A549 (cell line): ENCODE results near the gene DEPDC5. TPM values are rescaled to one million over a fixed set of nuclear protein-coding genes. Genes with fewer than 3 reads are reported as not detected.

ENCODE experiments used
- ATAC-seq, 2 experiments: fragments of 200-7000 bp in 1 of 2; fragments of >200 bp in 1 of 2; cut with Nextera tagmentation in 1 of 2; cut with Tn5 transposase in 1 of 2; 3 replicates each; pipeline versions ENCODE4 v1.8.0 to v1.9.1; 2018 to 2020; ENCODE audit warnings: mild to moderate bottlenecking in 1 of 2, moderate library complexity in 1 of 2
- CTCF ChIA-PET: fragments of 300-600 bp; sonication (Branson Sonifier 250); formaldehyde crosslinking; extraction: SDS; loops from one replicate; lab custom pipeline; 2021; ENCODE audit warnings: antibody characterized with exemption, inconsistent platforms; lab: Yijun Ruan, JAX
- POLR2A ChIA-PET: fragments of 350-600 bp; formaldehyde crosslinking; extraction: SDS; loops from one replicate; lab custom pipeline; 2021; ENCODE audit warnings: antibody characterized with exemption, inconsistent platforms; lab: Yijun Ruan, JAX
- DNase-seq, 2 experiments: peaks; one replicate each; pipeline versions ENCODE4 v3.0.0 to v3.0.0-alpha.2; 2011 to 2016; ENCODE audit warnings: low read depth in 1 of 2, low spot score in 1 of 2
- FAIRE-seq: peaks from 2 replicates; lab custom pipeline; 2011; peaks lifted over from hg19 to GRCh38; lab: Jason Lieb, UNC
- H3K27ac ChIP-seq, 2 experiments: fragments of >200 bp; sonication (Bioruptor Twin); formaldehyde crosslinking; 3 replicates each; pipeline ENCODE4 v1.5.1; 2016 to 2017
- H3K4me1 ChIP-seq: fragments of >200 bp; sonication (Bioruptor Twin); formaldehyde crosslinking; 3 replicates; pipeline ENCODE4 v1.6.1; 2016
- H3K4me2 ChIP-seq: fragments of >200 bp; sonication (Bioruptor Twin); formaldehyde crosslinking; 3 replicates; pipeline ENCODE4 v1.6.1; 2016
- H3K4me3 ChIP-seq: fragments of >200 bp; sonication (Bioruptor Twin); formaldehyde crosslinking; 3 replicates; pipeline ENCODE4 v1.5.1; 2016
- H3K9me3 ChIP-seq: fragments of >200 bp; sonication (Bioruptor Twin); formaldehyde crosslinking; 3 replicates; pipeline ENCODE4 v1.6.1; 2016
- BHLHE40 ChIP-seq: IDR thresholded peaks from 2 replicates; pipeline ENCODE4 v1.6.1; 2012; ENCODE audit warnings: low read depth, low read length, inconsistent platforms
- CBX2 ChIP-seq: fragments of 200-600 bp; sonication (generic); IDR thresholded peaks from 2 replicates; pipeline ENCODE4 v1.6.1; 2016; ENCODE audit warnings: low read depth, mild to moderate bottlenecking, borderline replicate concordance
- EHF ChIP-seq: fragments of 250-450 bp; sonication (Bioruptor Pico); IDR thresholded peaks from 2 replicates; pipeline ENCODE4 v1.5.0; 2020; ENCODE audit warnings: mild to moderate bottlenecking
- EHMT2 ChIP-seq: fragments of 200-600 bp; sonication (generic); IDR thresholded peaks from 2 replicates; pipeline ENCODE4 v1.6.1; 2016; ENCODE audit warnings: antibody characterized with exemption, low read depth, mild to moderate bottlenecking, moderate library complexity
- FOSB ChIP-seq: fragments of 250-450 bp; sonication (Bioruptor Pico); IDR thresholded peaks from 2 replicates; pipeline ENCODE4 v1.5.0; 2020; ENCODE audit warnings: mild to moderate bottlenecking, moderate library complexity
- FOSL2 ChIP-seq, 2 experiments: fragments of 450-650 bp in 1 of 2; fragments of >200 bp in 1 of 2; sonication (Bioruptor Twin) in 1 of 2; formaldehyde crosslinking; IDR thresholded peaks; 2 replicates each; pipeline versions ENCODE4 v1.5.0 to v1.6.1; 2016 to 2020; ENCODE audit warnings: mild to moderate bottlenecking in 1 of 2, moderate library complexity in 1 of 2
- FOXS1 ChIP-seq: fragments of 250-450 bp; sonication (Bioruptor Pico); IDR thresholded peaks from 2 replicates; pipeline ENCODE4 v1.5.0; 2020; ENCODE audit warnings: mild to moderate bottlenecking, moderate library complexity
- GATA3 ChIP-seq: IDR thresholded peaks from 2 replicates; pipeline ENCODE4 v1.6.1; 2012; ENCODE audit warnings: borderline replicate concordance
- NR3C1 ChIP-seq: fragments of >200 bp; sonication (Bioruptor Twin); formaldehyde crosslinking; IDR thresholded peaks from 3 replicates; pipeline ENCODE4 v1.6.1; 2017
- POLR2A ChIP-seq: IDR thresholded peaks from 2 replicates; pipeline ENCODE4 v1.6.1; 2012; ENCODE audit warnings: mild to moderate bottlenecking, low read length
- TFCP2L1 ChIP-seq: fragments of 250-450 bp; sonication (Bioruptor Pico); IDR thresholded peaks from 2 replicates; pipeline ENCODE4 v1.5.0; 2021; ENCODE audit warnings: mild to moderate bottlenecking
- TP53 ChIP-seq: fragments of 250-450 bp; sonication (Bioruptor Pico); IDR thresholded peaks from 2 replicates; pipeline ENCODE4 v1.5.0; 2021; ENCODE audit warnings: mild to moderate bottlenecking, moderate library complexity
- WGBS: methylation state at CpG from one replicate; pipeline ENCODE4 v1.1.6; 2017; ENCODE audit errors: missing lambda C conversion rate; 5-methylcytosine and 5-hydroxymethylcytosine counted together
- polyA plus RNA-seq, 4 experiments: library from polyadenylated mRNA; depleted of rRNA in 3 of 4; stranded (reverse); fragments of >200 nt; fragmentation: RNase III in 1 of 4; extraction: RNeasy Plus Mini Kit Qiagen cat#74134 plus additional on column Dnase treatment in 1 of 4; gene quantifications; 2 replicates in 3 of 4; 3 replicates in 1 of 4; pipeline ENCODE4 v1.2.3, GENCODE V29; 2011 to 2017
- TF ChIP-seq, protein P1 (sequence below): IDR thresholded peaks from 2 replicates; pipeline ENCODE4 v1.6.1; 2012; ENCODE audit warnings: low read depth, borderline replicate concordance
- TF ChIP-seq, protein P2 (sequence below): fragments of 200-600 bp; sonication (generic); IDR thresholded peaks from 2 replicates; pipeline ENCODE4 v1.6.1; 2016; ENCODE audit warnings: antibody characterized with exemption, mild to moderate bottlenecking, moderate library complexity
- TF ChIP-seq, protein P3 (sequence below): fragments of 450-650 bp; IDR thresholded peaks from 2 replicates; pipeline ENCODE4 v1.6.1; 2014; ENCODE audit warnings: antibody characterized with exemption
- TF ChIP-seq, protein P4 (sequence below): fragments of 250-450 bp; sonication (Bioruptor Pico); IDR thresholded peaks from 2 replicates; pipeline ENCODE4 v1.5.0; 2021; ENCODE audit warnings: mild to moderate bottlenecking, moderate library complexity, borderline replicate concordance
- TF ChIP-seq, protein P5 (sequence below): fragments of >200 bp; sonication (Bioruptor Twin); formaldehyde crosslinking; IDR thresholded peaks from 3 replicates; pipeline ENCODE4 v1.5.1; 2016

DEPDC5 gene
- polyA plus RNA-seq, 2 of the 4 experiments (the other 2 are of a cell fraction) = 4.4 to 10.1 TPM

DNA sequence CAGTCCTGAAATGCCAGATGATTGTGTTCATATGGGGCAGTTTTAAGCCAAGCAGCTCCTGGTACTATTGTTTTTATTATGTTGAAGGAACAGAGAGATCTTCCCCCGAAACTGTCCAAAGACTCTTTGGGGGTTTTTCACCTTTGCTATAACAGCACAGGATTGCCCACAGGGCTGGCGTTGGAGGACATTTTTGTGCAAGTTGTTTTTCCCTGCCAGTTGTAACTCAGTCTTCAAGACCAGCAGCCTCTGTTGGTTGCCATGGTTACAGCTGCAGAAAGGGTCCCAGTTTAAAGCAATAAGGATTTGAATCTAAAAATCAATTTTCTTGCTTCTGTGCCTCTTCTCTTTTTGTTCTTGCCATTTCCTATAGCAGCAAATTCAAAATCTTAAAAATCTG lies 145.1 kb downstream of the DEPDC5 start:
- H3K27ac ChIP-seq = no peak overlapping the region
- no peaks in the 10 kb centered on the region for H3K9me3 ChIP-seq
- CTCF ChIA-PET = interaction anchor here (0.5 to 1.1 kb wide), 2 partner anchors 33 to 51 kb away, joined by 3 to 5 read pairs; no protein-coding TSS in a partner anchor
- H3K4me2 ChIP-seq = no peak overlapping the region
- TF ChIP-seq, protein P1, sequence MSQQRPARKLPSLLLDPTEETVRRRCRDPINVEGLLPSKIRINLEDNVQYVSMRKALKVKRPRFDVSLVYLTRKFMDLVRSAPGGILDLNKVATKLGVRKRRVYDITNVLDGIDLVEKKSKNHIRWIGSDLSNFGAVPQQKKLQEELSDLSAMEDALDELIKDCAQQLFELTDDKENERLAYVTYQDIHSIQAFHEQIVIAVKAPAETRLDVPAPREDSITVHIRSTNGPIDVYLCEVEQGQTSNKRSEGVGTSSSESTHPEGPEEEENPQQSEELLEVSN = no peak
- TF ChIP-seq POLR2A (no peak), GATA3 (no peak), NR3C1 (no peak), TFCP2L1 (CRISPR knock-in tag) (no peak), TP53 (no peak), FOXS1 (CRISPR knock-in tag) (no peak), EHF (no peak), FOSL2 (IDR thresholded peaks at IDR 0.05) (no peak), FOSL2 (CRISPR knock-in tag; IDR thresholded peaks at IDR 0.05) (no peak), BHLHE40 (no peak), FOSB (no peak)
- TF ChIP-seq, protein P2, sequence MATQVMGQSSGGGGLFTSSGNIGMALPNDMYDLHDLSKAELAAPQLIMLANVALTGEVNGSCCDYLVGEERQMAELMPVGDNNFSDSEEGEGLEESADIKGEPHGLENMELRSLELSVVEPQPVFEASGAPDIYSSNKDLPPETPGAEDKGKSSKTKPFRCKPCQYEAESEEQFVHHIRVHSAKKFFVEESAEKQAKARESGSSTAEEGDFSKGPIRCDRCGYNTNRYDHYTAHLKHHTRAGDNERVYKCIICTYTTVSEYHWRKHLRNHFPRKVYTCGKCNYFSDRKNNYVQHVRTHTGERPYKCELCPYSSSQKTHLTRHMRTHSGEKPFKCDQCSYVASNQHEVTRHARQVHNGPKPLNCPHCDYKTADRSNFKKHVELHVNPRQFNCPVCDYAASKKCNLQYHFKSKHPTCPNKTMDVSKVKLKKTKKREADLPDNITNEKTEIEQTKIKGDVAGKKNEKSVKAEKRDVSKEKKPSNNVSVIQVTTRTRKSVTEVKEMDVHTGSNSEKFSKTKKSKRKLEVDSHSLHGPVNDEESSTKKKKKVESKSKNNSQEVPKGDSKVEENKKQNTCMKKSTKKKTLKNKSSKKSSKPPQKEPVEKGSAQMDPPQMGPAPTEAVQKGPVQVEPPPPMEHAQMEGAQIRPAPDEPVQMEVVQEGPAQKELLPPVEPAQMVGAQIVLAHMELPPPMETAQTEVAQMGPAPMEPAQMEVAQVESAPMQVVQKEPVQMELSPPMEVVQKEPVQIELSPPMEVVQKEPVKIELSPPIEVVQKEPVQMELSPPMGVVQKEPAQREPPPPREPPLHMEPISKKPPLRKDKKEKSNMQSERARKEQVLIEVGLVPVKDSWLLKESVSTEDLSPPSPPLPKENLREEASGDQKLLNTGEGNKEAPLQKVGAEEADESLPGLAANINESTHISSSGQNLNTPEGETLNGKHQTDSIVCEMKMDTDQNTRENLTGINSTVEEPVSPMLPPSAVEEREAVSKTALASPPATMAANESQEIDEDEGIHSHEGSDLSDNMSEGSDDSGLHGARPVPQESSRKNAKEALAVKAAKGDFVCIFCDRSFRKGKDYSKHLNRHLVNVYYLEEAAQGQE = no peak
- TF ChIP-seq, protein P3, sequence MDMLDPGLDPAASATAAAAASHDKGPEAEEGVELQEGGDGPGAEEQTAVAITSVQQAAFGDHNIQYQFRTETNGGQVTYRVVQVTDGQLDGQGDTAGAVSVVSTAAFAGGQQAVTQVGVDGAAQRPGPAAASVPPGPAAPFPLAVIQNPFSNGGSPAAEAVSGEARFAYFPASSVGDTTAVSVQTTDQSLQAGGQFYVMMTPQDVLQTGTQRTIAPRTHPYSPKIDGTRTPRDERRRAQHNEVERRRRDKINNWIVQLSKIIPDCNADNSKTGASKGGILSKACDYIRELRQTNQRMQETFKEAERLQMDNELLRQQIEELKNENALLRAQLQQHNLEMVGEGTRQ = no peak
- TF ChIP-seq, protein P4, sequence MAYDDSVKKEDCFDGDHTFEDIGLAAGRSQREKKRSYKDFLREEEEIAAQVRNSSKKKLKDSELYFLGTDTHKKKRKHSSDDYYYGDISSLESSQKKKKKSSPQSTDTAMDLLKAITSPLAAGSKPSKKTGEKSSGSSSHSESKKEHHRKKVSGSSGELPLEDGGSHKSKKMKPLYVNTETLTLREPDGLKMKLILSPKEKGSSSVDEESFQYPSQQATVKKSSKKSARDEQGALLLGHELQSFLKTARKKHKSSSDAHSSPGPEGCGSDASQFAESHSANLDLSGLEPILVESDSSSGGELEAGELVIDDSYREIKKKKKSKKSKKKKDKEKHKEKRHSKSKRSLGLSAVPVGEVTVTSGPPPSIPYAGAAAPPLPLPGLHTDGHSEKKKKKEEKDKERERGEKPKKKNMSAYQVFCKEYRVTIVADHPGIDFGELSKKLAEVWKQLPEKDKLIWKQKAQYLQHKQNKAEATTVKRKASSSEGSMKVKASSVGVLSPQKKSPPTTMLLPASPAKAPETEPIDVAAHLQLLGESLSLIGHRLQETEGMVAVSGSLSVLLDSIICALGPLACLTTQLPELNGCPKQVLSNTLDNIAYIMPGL (CRISPR knock-in tag) = no peak
- no peak overlapping the region for H3K4me3 ChIP-seq
- POLR2A ChIA-PET = no interaction called here
- FAIRE-seq (no peak), DNase-seq (no peak), ATAC-seq (no peak)
- WGBS = 86% methylated on average over 2 of the region's 2 CpGs
- H3K4me1 ChIP-seq = no peaks in the 10 kb centered on the region

DNA sequence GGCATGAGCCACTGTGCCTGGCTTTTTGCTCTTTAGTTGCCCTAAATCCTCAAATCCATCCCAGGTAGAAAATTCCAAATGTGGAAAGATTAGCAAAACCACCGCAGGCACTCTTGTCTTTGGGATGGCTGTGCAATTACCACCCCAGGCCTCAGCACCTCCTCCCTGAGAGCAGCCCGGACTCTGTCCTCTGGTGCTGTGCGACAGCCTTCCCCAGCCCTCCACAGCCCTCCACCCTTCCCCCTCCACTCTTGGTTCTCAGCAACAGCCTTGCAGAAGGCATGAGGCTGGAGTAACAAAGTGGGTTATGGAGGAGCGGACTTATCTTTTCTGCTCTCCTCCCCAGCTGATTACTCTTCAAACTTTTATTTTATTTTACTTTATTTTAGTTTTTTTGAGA lies 145.8 kb downstream of the DEPDC5 start:
- FAIRE-seq (no peak), DNase-seq (no peak), ATAC-seq (no peak)
- TF ChIP-seq CBX2 (no peak), EHF (no peak), POLR2A (no peak), EHMT2 (no peak)
- TF ChIP-seq, protein P3 = no peak
- TF ChIP-seq, protein P5, sequence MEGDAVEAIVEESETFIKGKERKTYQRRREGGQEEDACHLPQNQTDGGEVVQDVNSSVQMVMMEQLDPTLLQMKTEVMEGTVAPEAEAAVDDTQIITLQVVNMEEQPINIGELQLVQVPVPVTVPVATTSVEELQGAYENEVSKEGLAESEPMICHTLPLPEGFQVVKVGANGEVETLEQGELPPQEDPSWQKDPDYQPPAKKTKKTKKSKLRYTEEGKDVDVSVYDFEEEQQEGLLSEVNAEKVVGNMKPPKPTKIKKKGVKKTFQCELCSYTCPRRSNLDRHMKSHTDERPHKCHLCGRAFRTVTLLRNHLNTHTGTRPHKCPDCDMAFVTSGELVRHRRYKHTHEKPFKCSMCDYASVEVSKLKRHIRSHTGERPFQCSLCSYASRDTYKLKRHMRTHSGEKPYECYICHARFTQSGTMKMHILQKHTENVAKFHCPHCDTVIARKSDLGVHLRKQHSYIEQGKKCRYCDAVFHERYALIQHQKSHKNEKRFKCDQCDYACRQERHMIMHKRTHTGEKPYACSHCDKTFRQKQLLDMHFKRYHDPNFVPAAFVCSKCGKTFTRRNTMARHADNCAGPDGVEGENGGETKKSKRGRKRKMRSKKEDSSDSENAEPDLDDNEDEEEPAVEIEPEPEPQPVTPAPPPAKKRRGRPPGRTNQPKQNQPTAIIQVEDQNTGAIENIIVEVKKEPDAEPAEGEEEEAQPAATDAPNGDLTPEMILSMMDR = no peak
- POLR2A ChIA-PET = no interaction called here
- Histone ChIP-seq H3K9me3 (no peaks in the 10 kb centered on the region), H3K4me3 (no peak overlapping the region), H3K4me2 (no peak overlapping the region), H3K27ac (no peak overlapping the region), H3K4me1 (no peaks in the 10 kb centered on the region)
- 83% methylated on average over 4 of the region's 4 CpGs for WGBS
- CTCF ChIA-PET = no interaction called here
